ENCODE results near the gene HNRNPM.

Gene HNRNPM

DNA sequence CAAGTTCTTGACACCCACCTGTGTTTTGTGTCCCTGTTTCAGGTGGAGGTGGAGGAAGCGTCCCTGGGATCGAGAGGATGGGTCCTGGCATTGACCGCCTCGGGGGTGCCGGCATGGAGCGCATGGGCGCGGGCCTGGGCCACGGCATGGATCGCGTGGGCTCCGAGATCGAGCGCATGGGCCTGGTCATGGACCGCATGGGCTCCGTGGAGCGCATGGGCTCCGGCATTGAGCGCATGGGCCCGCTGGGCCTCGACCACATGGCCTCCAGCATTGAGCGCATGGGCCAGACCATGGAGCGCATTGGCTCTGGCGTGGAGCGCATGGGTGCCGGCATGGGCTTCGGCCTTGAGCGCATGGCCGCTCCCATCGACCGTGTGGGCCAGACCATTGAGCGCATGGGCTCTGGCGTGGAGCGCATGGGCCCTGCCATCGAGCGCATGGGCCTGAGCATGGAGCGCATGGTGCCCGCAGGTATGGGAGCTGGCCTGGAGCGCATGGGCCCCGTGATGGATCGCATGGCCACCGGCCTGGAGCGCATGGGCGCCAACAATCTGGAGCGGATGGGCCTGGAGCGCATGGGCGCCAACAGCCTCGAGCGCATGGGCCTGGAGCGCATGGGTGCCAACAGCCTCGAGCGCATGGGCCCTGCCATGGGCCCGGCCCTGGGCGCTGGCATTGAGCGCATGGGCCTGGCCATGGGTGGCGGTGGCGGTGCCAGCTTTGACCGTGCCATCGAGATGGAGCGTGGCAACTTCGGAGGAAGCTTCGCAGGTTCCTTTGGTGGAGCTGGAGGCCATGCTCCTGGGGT, 41.0 kb downstream of the HNRNPM start:
- DNase-seq (ENCODE audit: low spot score) = no peak

- no peak for DNase-seq (ENCODE audit: low spot score)
These were observed 41.9 kb downstream of the HNRNPM start for GRCh38 chr19:8486661-8487136.

- no peak for DNase-seq (ENCODE audit: low spot score)
These were observed 42.5 kb downstream of the HNRNPM start for GRCh38 chr19:8487137-8487851.

DNA sequence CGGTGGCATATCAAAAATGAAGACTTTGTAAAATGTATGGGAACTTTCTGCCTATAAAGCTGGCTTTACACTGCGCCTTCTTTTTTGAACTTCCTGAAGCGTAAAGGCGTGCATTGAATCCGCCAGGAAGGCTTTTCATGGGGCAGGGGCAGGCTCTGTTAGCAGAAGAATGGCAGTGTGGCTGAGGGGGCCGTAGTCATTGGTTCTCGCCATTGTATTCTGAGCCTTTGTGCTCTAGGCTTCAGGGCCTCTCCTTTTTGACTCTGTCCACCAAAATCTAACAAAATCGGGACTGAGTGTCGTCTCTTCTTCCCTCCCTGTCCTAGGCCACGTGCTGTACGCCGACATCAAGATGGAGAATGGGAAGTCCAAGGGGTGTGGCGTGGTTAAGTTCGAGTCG, 43.6 kb downstream of the HNRNPM start:
- DNase-seq (ENCODE audit: low spot score) = no peak

DNA sequence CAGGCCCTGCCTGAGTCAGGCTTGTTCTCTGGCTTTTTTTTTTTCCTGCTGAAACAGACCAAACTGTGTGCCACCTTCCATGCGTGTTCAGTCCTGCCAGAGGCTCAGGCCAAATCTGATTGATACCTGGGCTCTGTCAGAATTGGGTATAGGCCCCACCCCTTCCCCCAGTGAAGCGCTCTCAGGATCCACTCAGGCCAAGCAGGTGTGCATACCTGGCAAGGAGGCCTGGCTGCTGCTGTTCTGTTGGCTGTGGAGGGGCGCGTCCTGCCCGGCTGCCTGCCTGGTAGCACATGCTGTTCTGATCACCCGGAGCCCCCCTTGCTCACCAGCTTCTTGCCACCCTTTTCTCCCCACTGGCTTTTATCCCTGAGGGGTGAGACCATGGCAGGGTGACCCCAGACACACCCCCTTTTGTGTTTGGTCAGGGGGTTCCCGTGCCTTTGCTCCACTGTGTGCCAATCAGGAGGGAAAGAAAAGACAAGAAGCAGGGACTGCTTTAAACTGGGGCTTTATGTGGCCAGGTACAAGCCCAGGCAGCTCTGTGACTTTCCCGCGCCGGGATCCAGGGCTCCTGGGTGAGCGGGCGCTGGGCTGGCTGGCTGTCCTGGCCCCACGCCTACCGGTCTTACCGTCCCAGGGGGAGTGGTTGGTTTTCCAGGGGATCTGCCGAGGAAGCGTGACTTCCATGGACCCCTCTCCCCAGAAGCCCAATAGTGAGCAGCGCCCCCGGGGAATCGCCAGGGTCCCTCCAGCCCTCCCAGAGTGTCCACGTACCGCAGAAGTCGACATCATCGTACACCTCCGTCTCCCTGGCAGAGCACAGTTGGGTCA, 45.0 kb downstream of the HNRNPM start:
- DNase-seq (ENCODE audit: low spot score) = no peak

- no peak for DNase-seq (ENCODE audit: low spot score)
These were observed 45.6 kb downstream of the HNRNPM start for GRCh38 chr19:8490395-8490760.

- no peak for DNase-seq (ENCODE audit: low spot score)
These were observed 46.1 kb downstream of the HNRNPM start for GRCh38 chr19:8490873-8491272.

DNA sequence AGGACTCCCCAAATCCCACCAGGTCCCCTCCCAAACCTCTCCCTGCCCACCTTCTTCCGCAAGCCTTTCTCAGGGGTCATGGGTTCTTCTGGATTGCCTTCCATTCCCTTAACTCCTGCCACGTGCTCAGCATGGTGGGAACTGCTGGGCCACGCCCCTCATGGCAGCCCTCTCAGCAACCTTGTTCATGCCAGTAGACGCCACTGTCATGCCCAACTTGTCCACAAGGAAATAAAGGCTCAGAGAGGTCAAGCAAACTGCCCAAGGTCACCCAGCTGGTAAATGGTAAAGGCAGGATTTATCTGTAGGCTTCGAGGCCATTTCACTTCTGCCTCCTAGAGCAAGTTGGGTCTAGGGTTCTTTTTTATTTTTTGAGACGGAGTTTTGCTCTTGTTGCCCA, 46.8 kb downstream of the HNRNPM start:
- no peak for DNase-seq (ENCODE audit: low spot score)

- no peak for DNase-seq (ENCODE audit: low spot score)
These were observed 49.4 kb downstream of the HNRNPM start for GRCh38 chr19:8494158-8494557.

GRCh38 chr19:8498295-8498694, 53.5 kb downstream of the HNRNPM start:
- DNase-seq (ENCODE audit: low spot score) = no peak

GRCh38 chr19:8499048-8499833, 54.5 kb downstream of the HNRNPM start:
- DNase-seq (ENCODE audit: low spot score) = no peak

GRCh38 chr19:8500158-8500557, 55.4 kb downstream of the HNRNPM start:
- no peak for DNase-seq (ENCODE audit: low spot score)

DNA sequence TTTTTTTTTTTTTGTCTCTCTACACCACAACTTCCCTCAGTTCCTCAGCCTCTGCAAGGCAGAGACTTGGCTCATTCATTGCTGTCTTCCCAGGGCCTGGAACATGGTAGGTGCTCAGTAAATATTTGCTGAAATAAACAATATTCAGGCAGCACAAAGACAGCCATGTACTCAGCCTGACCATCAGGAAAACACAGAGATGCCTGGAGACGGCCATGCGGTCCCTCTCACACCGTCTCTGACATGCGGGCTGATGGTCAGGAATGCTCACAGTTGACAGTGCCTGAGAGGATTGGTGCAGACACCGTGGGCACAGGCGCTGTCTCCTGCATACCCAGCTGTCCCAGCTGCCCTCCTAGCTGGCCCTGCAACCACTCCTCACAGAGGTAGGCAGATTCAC, 56.7 kb downstream of the HNRNPM start:
- DNase-seq (ENCODE audit: low spot score) = no peak

- DNase-seq (ENCODE audit: low spot score) = no peak
These were observed 57.2 kb downstream of the HNRNPM start for GRCh38 chr19:8501981-8502380.

GRCh38 chr19:8503510-8503909, 58.7 kb downstream of the HNRNPM start:
- DNase-seq (ENCODE audit: low spot score) = no peak

DNA sequence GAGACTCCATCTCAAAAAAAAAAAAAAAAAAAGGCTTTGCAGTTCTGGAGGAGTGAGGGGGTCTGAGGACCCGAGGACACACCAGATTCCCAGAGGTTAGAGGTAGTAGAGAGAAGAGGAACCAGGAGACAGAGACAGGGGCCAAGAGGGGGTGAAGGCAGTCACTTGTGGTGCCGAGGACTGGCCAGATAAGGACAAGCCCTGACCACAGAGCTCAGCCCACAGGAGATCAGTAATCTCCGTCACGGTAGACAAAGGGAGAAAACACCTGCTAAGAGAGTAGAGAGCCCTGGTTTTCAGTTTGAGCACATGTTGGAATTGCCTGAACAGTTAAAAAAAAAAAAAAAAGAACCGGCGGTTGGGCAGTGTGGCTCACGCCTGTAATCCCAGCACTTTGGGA, 59.4 kb downstream of the HNRNPM start:
- DNase-seq (ENCODE audit: low spot score) = no peak

GRCh38 chr19:8504919-8505318, 60.1 kb downstream of the HNRNPM start:
- no peak for DNase-seq (ENCODE audit: low spot score)

- peak; percentile 90 for DNase-seq (ENCODE audit: low spot score)
These were observed 61.1 kb downstream of the HNRNPM start for GRCh38 chr19:8505680-8506401.

- no peak for DNase-seq (ENCODE audit: low spot score)
These were observed 61.7 kb downstream of the HNRNPM start for GRCh38 chr19:8506402-8506957.

- DNase-seq (ENCODE audit: low spot score) = no peak
These were observed 65.9 kb downstream of the HNRNPM start for GRCh38 chr19:8510589-8511115.
